Upper lobe of right lung (tissue), 1 donor: Measurements from ENCODE around the gene CEMIP. TPM values are rescaled to one million over a fixed set of nuclear protein-coding genes. Genes with fewer than 3 reads are reported as not detected.

Experiments used
- ATAC-seq: fragments of 200-7000 bp; cut with Tn5 transposase; one replicate; pipeline ENCODE4 v1.9.1; 2020; ENCODE audit warnings: mild to moderate bottlenecking, moderate library complexity
- DNase-seq: peaks from one replicate; pipeline ENCODE4 v3.0.0-alpha.2; 2020
- H3K27ac ChIP-seq: fragments of 200-600 bp; one replicate; pipeline ENCODE4 v1.8.0; 2022
- H3K27me3 ChIP-seq: fragments of 200-600 bp; one replicate; pipeline ENCODE4 v1.8.0; 2022; ENCODE audit warnings: mild to moderate bottlenecking
- H3K36me3 ChIP-seq: fragments of 200-600 bp; one replicate; pipeline ENCODE4 v1.8.0; 2022
- H3K4me1 ChIP-seq: fragments of 200-600 bp; one replicate; pipeline ENCODE4 v1.8.0; 2022
- H3K4me3 ChIP-seq: fragments of 200-600 bp; one replicate; pipeline ENCODE4 v1.8.0; 2022; ENCODE audit warnings: mild to moderate bottlenecking
- H3K9me3 ChIP-seq: fragments of 200-600 bp; one replicate; pipeline ENCODE4 v1.8.0; 2022
- CTCF ChIP-seq: fragments of 200-600 bp; IDR thresholded peaks from one replicate; pipeline ENCODE4 v1.8.0; 2022; ENCODE audit warnings: antibody characterized with exemption
- intact Hi-C: fragments of 100-400 bp; cut with DNase I; formaldehyde crosslinking; loops from one replicate; pipeline ENCODE4 v1.11.0; 2022
- long read RNA-seq: library from polyadenylated mRNA; unstranded; transcript quantifications from one replicate; pipeline ENCODE4 v2.0.0, GENCODE V29; 2021
- total RNA-seq: library from RNA; stranded (reverse); fragmentation: NEBNext Ultra II Directional; extraction: Animal tissue kit (Norgen Biotek cat#: 25700); gene quantifications from one replicate; pipeline ENCODE4 v1.2.1, GENCODE V29; 2021
- donor health status: DM: no; HTN: yes; CAD: no; lungs with severe emphysema.

Gene CEMIP
- total RNA-seq = 17.3 TPM
- long read RNA-seq, full-length matches to known transcripts = 6 of 17 reads
- long read RNA-seq, partial matches to known transcripts = 8 of 17 reads
- long read RNA-seq, other reads (novel, unspliced or antisense) = 3 of 17 reads

GRCh38 chr15:80778964-80779657, at the start of gene CEMIP:
Gene CEMIP, plus strand, starts transcription at chr15:80779370. Its CDS starts 94,510 bp downstream, at chr15:80873880.
- peak within 1 kb of the TSS; percentile 51 for H3K4me3 ChIP-seq
- peaks cover 33% of the 10 kb centered on the region for H3K27me3 ChIP-seq
- peaks cover 35% of the 10 kb centered on the region for H3K4me1 ChIP-seq

DNA sequence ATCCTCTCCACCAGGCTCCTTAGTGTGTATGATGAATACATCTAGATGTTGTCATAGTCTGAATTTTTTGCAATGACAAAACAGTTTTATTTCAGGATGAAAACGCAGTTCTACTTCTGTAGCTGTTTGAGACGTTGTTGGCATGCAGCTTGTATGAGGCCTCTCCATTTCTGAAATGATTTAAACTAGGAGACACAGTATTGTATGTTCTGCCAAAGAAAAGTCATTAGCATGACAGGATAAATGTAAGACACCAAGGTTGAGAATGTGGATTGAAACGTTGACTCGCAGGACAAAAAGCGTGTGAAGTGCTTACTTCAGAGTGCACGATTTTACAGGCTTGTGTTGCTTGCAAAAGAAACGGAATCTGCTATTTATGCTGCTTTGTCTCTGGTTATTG, 48.8 kb upstream of the CEMIP start:
- no peaks in the 10 kb centered on the region for H3K9me3 ChIP-seq
- DNase-seq (no peak), ATAC-seq (no peak)
- no peak overlapping the region for H3K4me3 ChIP-seq
- intact Hi-C loops = no loop called here
- H3K4me1 ChIP-seq = peaks cover 23% of the 10 kb centered on the region
- no peaks in the 10 kb centered on the region for H3K36me3 ChIP-seq
- TF ChIP-seq CTCF = no peak
- H3K27me3 ChIP-seq = no peaks in the 10 kb centered on the region
- H3K27ac ChIP-seq = no peak overlapping the region

More at GRCh38 chr15:80778964-80779657, at the start of gene CEMIP:
- Histone ChIP-seq H3K36me3 (no peaks in the 10 kb centered on the region), H3K9me3 (no peaks in the 10 kb centered on the region), H3K27ac (no peak within 1 kb of the TSS)
- intact Hi-C loops = loop anchor here (5.0 kb wide), 2 partner anchors 212 to 322 kb away; no protein-coding TSS in a partner anchor
- DNase-seq (peak; percentile 89), ATAC-seq (peak; percentile 90)
- TF ChIP-seq CTCF = peak; percentile 75

DNA sequence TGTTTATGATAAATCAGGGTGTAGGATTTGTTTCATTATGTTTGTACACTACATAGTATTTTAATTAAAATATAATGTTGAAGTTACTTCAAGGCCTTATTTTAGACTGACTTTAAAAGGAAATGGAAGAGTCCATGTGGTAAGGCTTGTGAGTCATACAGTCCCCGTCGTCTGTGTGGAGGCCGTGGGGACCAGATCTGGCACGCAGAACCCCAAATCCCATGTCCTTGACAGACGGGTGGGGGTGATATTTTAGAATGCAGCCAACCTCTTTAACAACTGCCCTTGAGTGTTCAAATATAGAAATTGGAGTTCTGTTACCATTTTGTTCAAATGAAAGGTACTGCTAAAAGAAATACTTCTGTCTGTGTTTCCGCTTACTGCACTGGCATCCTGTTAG, 48.2 kb upstream of the CEMIP start:
- no peak for TF ChIP-seq CTCF
- DNase-seq (no peak), ATAC-seq (no peak)
- Histone ChIP-seq H3K9me3 (no peaks in the 10 kb centered on the region), H3K36me3 (no peaks in the 10 kb centered on the region), H3K27me3 (no peaks in the 10 kb centered on the region), H3K4me3 (no peak overlapping the region), H3K4me1 (peaks cover 23% of the 10 kb centered on the region), H3K27ac (no peak overlapping the region)
- intact Hi-C loops = no loop called here

DNA sequence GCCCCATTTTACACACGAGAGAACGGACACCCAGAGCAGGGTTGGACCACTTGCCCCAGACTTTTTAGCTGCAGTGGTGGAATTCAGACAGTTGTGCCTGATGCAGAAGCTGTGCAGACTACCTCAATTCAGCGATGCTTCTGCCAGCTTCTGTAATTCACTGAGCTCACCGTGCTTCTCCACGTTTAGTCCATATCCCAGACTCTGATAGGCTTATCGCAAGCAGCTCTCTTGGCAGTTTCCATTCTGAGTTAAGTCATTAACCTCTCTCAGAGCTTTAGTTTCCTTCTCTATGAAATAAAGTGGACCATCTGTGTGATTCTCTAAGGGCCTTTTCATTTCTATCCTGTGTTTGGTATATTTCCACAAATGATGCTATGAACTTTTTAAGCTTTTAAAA, 47.0 kb upstream of the CEMIP start:
- no peaks in the 10 kb centered on the region for H3K36me3 ChIP-seq
- H3K4me1 ChIP-seq = peaks cover 19% of the 10 kb centered on the region
- intact Hi-C loops = no loop called here
- no peaks in the 10 kb centered on the region for H3K27me3 ChIP-seq
- TF ChIP-seq CTCF = no peak
- ATAC-seq (no peak), DNase-seq (no peak)
- no peak overlapping the region for H3K4me3 ChIP-seq
- no peak overlapping the region for H3K27ac ChIP-seq
- H3K9me3 ChIP-seq = no peaks in the 10 kb centered on the region

GRCh38 chr15:80732818-80733217, 46.4 kb upstream of the CEMIP start:
- no peak for DNase-seq
- Histone ChIP-seq H3K27ac (no peak overlapping the region), H3K36me3 (no peaks in the 10 kb centered on the region), H3K27me3 (no peaks in the 10 kb centered on the region), H3K4me3 (no peak overlapping the region), H3K9me3 (no peaks in the 10 kb centered on the region), H3K4me1 (peaks cover 19% of the 10 kb centered on the region)
- TF ChIP-seq CTCF = no peak
- peak; percentile 28 for ATAC-seq
- intact Hi-C loops = no loop called here
